ENCODE results near the gene RUNDC1.

The RUNDC1 gene

DNA sequence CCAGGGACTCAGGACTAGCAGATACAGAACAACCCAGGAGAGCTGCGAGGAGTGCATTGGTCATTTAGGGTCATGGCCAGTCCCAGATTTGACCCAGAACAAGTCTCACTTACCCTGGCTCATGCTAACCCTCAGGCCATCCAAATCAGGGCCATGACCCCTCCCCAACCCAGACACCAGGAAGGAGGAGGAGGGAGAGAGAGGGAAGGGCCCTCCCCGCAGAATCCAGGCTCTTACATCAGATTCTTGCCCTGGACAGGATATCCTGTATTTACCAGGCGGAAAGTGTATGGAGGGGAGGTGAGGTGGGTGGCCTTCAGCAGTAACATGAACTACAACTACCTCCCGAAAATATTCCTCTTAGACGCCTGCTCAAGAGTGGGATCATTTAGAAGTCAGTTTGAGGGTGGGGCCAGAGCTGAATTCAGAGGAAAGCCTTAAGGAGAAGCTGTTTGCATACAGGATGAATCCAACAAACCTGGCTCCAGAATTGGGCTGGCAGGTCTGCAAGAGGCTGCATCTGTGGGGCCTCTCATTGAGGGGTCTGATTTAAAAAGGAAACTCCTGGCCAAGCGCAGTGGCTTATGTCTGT is 39.8 kb downstream of the RUNDC1 start:
- peak; percentile 86 for DNase-seq

DNA sequence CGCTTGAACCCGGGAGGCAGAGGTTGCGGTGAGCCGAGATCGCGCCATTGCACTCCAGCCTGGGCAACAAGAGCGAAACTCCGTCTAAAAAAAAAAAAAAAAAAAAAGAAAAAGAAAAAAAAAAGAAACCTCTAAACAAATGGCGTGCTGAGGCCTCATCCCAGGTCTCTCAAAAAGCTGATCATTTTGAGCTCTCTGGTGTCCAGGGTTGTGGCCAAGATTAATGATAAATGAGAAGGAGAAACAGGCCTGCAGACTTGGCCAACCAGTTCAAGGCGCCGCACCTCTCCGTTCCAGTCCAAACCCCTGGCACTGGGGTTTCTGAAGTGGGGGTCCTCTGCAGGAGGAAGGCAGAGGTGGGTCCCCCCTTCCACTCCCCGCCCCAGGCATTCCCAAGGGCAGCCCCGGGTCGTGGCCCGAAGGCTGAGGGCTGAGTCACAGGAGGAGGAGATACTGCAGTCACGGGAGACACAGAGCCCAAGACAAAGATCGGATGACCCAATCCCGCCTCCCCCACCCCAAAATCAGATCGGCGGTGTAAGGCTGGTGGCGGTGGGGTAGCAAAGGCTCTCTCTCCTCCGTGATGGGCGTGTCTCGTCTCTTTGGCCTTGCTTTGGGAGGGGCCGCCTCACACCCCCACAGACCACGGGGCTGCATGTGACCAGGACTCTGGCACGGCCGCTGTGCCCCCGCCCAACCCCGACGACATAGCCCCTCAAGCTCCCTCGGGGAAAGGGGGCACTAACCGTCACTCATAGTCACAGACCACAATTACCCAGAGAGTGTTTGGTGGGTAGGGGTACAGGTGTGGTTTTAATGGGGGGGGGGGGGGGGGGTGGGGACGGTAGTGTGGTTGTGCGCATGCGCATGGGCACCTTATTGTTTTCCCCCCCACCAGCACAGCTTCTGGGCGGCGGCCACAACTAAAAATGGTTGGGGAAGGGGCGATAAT is 40.7 kb downstream of the RUNDC1 start:
- peak; percentile 66 for DNase-seq

DNA sequence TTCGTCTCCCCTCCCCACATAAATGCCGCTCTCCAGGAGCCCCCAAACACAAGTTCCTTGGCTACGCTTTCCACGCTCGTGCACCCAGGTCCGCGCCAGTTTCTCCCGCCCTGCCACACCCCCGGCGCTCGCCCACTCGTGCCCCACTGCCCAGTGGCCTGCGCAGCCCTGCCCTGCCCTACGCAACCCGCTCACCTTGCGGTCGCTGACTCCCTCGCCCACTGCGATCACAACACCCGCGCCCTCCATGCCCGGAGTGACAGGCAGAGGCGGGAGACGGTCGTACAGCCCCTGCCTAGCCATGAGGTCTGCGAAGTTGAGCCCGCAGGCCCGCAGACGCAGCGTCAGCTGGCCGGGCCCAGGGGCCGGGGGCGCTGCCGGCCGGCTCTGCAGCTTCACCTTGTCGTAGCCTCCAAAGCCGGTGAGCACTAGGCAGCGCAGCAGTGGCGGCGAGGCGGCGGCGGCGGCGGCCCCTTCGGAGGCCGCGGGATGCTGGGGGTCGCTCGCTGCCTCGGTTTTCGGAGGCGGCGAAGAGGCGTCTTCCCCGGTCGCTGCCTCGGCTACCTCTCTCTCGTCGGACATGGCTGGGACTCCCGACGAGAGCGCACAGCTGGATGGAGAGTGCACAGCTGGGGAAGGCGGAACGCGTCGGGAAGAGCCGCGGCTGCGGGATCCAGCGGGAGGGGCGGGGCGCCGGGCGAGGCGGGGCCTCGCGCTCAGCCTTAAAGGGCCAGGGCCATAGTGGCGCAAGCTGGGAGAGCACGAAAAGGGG is 41.6 kb downstream of the RUNDC1 start, which contains the start of gene VAT1:
Gene VAT1, minus strand, starts transcription at position 645 of the 772 bp plus-strand sequence. Its CDS starts 63 bp downstream, at position 582.
- peak; percentile 51 for DNase-seq

DNA sequence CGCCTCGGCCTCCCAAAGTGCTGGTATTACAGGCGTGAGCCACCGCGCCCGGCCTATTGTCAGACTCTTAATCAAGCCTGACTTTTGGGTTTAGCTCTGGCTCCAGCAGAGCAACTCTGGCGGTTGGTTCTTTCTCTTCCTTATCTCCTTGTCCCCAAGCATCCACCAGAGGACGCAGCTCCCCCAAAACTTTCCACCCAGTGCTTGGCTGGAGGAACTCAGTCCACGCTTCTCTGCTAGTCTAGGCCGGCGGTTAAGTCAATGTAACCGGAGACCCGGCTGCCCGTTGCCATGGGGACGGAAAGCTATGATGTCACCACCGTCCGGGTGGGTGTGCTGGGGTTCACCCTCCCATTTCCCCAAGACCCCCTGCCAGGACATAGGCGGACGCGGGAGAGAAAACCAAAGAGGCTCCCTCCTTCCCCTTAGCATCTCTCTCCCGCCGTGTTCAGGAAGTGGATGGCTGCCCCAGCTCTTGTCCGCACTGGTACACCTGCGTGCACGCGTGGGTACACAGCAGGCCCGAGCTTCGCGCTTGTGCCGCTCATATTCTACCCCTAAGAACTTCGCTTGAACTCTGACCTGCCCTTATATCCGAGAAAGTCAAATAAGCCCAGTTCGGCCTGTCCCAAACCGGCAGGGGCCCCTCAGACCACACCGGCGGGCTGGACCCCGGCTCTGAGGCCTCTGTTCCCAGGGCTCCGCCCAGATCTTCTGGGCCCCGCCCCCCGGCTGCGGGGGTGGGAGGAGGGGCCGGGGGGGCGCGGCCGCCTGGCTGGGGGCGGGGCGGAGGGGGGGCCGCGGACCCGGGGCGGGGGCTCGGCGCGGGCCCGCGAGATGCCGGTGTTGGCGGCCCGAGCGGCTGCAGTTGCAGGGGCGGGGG is 44.3 kb downstream of the RUNDC1 start, which contains the start of gene RND2:
Gene RND2, plus strand, starts transcription at position 825 of the 883 bp plus-strand sequence. CDS start 117 bp downstream, outside the sequence.
- peak; percentile 79 for DNase-seq

DNA sequence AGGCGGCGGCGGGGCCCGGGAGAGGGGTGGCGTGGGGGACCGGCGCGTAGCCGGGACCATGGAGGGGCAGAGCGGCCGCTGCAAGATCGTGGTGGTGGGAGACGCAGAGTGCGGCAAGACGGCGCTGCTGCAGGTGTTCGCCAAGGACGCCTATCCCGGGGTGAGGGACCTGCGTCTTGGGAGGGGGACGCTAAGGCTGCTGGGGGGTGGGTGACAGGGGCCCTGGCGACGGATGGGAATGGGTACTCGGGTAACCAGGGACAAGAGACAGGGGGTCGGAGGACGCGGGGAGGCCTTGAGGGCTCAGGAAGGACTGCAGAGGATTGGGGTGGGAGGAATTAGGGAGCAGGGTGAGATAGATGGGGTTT is 44.9 kb downstream of the RUNDC1 start:
- DNase-seq, result no peak

DNA sequence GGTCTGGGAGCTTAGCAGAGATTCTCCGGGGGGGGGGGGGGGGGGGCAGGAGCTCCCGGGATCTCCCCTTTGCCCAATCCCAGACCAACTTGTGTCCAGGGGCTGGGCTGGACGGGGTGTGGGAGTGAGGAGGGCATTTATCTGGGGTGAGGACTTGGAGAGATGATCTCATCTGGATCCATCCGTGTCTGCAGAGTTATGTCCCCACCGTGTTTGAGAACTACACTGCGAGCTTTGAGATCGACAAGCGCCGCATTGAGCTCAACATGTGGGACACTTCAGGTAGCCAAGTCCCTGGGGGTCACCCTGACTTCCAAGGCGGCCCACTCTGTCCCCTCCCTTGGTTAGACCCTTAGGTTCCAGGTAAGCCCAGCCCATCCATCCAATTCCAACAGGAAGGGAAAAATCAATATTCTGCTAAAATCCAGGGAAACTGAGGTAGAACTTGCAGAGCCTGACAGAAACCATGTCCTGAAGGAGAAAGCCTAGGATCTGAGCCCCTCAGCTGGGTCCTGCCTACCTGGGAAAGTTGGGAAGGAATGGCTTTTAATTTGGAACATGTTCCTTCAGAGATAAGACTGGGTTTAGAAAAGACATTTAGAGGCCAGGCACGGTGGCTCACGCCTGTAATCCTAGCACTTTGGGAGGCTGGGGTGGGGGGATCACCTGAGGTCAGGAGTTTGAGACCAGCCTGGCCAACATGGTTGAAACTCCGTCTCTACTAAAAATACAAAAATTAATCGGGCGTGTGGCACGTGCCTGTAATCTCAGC is 45.6 kb downstream of the RUNDC1 start:
- no peak for DNase-seq

DNA sequence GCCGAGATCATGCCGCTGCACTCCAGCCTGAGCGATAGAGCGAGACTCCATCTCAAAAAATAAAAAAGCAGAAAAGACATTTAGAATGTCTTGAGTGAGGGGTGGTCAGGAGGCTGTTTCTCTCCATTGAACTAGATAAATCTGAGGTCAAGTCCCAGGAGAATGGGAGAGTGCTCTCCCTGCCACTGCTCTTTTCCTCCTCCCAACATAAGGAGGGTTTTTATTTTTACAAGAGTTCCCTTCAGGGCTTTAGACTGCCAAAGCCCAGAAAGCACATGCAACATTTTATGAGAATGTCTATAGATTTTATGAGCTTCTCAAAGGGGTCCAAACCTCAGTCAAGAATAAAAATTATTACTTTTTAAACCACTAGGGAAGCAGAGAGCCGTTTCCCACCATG is 46.2 kb downstream of the RUNDC1 start:
- no peak for DNase-seq

DNA sequence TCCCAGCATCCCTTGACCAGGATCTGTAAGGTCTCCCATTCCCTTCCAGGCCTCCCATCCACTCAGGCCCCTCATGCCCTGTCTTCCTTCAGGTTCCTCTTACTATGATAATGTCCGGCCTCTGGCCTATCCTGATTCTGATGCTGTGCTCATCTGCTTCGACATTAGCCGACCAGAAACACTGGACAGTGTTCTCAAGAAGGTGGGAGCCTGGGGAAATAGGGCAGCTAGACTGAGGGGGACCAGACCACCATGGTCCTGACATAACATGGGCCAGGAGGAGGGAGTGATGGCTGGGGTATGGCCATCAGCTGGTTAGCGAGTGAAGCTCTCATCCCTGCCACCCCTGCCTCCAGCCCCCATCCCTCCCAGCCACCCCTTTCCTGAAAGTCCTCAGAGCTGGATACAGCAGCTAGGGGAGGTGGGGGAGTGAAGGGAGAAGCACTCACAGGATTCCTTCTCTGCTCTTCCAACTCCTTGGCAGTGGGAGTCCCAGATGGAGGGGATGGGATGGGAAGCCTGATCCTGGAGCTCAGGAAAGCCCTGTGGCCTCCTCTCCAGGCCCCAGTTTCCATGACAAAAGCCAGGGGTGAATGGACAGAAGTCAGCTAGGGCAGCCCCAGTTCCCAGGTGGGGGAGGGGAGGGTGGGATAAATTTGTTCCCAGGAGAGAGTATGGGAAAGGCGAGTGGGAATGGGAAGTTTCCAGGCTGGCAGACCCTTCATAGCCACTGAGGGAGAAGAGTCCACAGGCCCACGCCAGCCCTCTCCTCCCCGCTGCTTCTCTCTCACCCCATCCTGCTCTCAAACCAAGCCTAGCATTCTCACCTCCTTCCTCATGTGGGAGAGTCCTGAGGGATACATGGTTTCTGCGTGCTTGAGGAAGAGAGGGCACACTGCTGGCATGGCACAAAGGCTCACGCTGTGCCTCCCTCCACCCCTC is 47.0 kb downstream of the RUNDC1 start:
- no peak for DNase-seq

DNA sequence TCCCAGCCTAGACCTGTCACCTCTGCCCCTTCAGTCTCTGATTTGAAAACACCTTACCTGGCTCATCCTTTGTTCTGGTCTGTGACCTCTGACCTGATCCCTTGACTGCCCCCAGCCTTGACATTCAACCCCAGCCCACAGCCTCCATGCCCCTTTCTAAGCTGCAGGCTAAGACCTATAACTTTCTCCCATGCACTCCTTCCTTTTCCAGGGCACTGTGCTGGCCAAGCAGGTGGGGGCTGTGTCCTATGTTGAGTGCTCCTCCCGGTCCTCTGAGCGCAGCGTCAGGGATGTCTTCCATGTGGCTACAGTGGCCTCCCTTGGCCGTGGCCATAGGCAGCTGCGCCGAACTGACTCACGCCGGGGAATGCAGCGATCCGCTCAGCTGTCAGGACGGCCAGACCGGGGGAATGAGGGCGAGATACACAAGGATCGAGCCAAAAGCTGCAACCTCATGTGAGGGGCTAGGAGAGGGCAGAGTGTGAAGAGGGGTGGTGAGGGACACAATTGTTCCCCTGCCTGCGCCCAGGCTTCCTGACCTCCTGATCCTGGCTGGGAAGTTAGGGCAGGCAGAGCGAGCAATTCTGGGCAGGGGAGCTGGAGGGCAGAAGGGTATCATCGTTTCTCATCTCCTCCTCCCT is 48.0 kb downstream of the RUNDC1 start:
- DNase-seq, result no peak

DNA sequence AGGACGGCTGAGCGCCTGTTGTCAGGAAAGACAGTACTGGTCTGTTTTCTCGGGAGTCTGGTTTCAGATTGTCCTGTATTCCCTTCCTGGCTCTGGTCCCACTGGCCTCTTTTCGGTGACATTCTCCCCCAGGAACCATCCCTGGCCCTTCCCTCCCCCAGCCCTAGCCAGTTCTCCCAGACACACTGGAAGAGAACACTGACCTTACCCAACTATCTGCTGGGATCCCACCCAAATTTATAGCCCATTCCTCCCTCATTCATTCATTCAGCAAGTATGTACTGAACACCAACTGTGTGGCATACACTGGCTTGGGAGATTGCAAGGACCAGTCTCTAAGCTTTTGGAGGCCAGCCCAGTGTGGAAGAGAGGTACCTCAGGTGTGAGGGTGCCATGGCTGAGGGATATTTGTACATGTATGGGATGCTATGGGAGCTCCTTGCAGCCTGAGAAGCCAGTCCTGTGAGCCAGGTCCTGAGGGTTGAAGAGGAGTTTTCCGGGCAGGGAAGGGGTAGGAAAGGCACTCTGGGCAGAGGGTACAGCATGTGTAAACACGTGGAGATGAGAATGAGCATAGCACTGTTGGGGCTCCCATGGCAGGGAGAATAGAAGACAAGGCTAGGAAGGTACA is 49.9 kb downstream of the RUNDC1 start:
- DNase-seq, result no peak

DNA sequence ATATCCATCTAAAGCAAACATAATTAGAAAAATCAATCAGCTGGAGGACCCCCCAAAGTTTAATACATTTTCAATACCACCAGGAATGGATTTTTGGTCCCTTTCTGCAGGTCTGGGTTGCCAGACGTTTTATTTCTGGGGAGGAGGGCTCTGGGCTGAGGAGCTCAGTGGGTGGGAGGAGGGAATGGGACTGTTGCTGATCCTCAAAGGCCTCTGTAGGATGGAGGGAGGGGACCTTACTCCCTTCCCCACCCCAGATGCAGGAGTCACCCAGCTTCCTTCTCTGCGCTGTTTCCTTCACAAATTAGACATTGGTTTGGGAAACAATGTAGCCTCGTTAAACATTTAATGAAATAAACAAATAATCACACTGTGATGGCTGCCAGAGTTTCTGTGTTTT is 51.3 kb downstream of the RUNDC1 start:
- no peak for DNase-seq

DNA sequence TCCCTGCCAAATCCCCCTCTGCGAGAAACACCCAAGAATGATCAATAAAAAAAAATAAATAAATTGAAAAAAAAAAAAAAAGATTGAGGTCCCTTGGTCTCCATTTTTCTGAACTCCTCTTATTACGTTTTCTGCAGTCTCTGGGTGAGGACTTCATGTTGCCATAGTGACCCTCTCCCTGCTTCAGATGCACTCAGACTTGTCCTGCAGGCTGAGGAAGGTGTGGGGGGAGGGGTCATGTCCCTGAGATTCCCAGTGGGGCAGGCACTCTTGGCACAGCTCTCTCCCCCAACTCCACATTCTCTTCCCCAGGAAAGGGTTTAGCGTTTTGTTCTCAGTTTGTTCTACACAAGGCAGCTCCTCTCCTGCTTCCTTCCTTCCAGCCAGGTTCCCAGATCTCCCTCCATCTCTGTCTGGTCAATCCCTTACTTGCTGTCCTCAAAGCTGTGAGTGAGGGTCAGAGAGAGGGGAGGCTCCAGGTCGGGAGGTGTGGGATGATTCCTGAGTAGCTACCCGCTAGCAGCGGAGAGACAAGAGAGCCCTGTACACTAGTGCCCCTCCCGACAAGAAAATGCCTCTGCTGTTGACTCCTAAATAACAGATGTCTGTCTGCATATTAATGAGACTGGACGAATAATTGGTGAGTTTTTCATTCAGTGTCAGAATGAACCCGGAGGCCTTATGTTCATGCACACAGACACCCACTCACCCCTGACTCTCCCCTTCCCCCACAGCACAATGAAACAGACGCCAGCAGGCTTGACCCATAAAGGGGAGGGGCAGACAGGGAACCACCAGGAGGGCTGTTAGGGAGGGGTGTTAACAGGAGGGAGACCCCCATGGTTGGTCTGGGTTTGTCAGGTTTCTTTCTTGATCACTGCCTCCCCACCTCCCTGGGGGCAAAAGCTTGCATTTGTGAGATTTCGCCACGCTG is 53.9 kb downstream of the RUNDC1 start:
- DNase-seq, result no peak

DNA sequence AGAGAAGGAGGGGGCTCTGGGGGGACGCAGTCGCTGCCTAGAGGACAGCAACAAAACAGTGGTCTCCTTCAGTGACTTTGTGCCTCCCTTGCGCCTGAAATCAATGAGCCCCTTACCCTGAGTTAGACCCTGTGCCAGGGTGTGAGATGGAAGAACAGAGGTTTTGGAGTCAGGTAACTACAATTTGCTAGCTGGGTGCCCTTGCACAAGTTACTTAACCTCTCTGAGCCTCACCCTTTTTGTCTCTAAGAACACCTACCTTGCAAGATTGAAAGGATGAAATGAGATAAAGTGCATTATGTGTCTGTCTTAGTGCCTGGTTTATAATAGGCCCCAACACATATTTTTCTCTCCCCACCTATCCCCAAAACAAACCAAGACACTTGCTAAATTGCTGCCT is 54.5 kb downstream of the RUNDC1 start:
- DNase-seq, result no peak

DNA sequence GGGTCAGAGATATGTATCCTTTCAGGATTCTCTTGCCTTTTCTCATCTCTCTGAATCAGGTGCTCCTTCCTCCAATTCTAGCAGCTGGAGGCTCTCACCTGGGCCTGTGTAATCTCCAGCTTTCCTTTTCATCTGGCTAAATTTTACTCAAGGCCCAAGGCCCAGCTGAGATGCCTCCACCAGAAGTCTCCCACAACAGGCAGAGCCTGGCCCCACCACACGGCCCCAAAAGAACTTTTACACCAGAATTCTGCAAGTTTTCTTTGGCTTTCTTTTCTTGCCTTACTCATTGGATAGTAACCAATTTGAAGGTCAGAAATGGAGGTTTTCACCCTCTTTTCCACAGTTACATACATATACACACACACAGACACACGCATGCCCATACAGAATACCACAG is 59.3 kb downstream of the RUNDC1 start:
- DNase-seq, result no peak

DNA sequence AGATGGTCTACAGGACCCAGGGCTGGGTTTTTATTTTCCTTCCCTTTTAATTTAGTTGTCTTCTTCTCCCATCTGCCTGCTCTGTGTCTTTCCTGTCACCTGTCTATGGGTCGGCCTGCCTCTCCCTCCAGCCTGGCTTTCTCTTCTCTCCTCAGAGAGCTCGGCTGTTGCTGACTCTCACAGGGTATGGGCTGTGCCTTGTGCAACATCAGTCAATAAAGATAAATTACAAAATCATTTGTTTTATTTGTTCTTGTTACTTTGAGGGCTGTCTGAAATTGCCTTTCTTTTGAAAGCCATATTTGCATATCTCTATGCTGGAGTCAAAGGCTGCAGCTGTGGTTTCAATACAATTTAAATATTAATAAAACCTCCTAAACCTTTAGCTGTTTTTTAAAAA is 60.3 kb downstream of the RUNDC1 start:
- DNase-seq, result no peak

DNA sequence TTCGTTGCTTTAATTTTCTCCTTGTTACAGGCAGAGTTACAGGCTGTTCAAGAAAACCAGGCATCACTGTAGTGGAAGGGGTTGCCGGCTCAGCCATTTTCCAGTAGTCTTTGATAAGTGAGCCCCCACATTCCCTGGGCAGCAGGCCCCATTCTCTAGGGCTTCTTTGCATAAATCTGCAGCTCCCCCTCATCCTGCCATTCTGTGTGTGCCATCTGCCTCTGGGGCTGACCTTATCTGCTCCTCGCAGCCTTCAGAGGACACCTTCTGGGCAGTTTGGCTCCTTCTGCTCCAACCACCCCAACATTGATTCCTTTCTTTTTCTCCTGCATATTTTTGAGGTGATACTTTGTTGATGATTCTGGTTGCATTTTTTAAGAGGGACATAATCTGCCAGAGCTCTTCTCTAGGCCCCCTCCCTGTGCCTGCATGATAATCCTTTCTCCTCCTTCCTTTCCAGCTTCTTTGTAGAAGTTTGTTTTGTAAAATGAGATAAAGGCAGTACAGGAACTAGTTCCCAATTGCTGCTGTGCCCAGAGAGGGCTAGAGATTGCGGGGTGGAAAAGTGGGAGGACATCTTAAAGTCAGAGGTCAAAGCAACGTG is 61.8 kb downstream of the RUNDC1 start:
- DNase-seq, result no peak

All from GF-D8 (cell line).